ENCODE results near the gene MBOAT1.

The MBOAT1 gene

GRCh38 chr6:20233007-20233730, 20.9 kb upstream of the MBOAT1 start:
- no peak for DNase-seq

DNA sequence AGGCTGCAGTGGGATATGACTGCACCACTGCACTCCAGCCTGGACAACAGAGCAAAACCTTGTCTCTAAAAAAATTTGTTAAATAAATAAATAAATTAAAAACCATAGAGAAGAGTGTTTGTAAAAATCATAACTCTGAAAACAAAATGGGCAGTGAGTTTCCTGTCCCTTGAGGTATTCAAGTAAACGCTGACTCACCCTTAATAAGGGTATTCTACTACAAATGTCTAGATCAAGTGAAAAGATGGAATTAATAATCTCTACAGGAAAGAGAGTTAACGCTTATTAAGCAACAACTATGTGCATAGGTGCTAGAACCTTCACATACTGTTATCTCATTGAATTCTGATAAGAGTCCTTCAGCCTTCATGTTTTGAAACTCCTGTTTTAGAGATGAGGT, 19.9 kb upstream of the MBOAT1 start:
- DNase-seq: no peak

DNA sequence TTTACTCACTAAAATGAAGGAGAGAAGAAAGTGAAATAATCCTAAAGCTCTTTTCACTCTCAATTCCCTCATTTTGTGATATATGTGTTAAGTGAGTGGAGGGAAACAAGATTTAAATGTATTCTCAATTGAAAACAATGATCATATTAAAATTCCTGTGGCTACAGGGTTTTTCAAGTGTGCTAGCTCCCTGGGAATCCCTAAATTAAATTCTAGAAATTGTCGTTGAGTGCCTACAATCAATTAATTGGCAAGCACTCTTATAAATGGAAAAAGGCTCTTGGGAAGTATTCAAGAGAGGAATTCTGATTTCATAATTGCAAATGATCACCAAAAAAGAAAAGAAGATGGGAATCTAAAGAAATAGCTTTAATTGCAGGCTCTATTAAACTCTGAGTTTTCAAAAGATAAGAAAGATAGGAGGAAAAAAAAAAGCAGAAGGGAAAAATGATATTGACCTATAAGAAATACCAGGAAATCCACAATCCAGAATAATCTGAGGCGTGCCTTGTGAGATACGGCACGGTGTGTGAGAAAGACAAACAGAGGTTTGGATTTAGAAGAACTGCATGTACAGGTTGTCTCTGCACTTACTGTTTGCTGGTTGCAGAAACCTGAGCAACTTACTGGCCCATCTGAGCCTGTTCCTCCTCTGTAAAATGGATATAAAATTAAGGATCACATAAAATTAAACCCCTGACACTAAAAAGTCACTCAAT, 18.3 kb upstream of the MBOAT1 start:
- no peak for DNase-seq

GRCh38 chr6:20229881-20230280, 17.6 kb upstream of the MBOAT1 start:
- DNase-seq: no peak

GRCh38 chr6:20227350-20227749, 15.1 kb upstream of the MBOAT1 start:
- no peak for DNase-seq

DNA sequence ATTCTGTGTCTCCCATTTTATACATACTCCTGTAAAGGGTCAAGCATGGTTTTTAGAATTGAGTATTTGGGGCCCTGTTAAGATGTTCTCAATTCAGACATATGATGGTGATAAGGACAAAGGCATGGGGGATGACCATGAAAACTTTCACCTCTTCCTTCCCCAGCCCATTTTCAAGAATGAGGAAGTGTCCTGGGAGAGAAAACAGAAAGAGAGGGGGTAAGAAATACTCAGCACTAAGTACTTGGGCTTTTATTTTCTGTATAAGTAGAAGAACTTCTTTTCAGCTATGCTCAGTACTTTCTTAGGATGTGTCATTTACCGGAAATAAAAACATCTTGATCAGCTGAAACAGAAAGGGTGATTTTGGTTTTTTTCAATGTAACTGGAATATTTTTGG, 10.9 kb upstream of the MBOAT1 start:
- no peak for DNase-seq

GRCh38 chr6:20221421-20221820, 9.2 kb upstream of the MBOAT1 start:
- DNase-seq: no peak

GRCh38 chr6:20220359-20220758, 8.1 kb upstream of the MBOAT1 start:
- DNase-seq: no peak

DNA sequence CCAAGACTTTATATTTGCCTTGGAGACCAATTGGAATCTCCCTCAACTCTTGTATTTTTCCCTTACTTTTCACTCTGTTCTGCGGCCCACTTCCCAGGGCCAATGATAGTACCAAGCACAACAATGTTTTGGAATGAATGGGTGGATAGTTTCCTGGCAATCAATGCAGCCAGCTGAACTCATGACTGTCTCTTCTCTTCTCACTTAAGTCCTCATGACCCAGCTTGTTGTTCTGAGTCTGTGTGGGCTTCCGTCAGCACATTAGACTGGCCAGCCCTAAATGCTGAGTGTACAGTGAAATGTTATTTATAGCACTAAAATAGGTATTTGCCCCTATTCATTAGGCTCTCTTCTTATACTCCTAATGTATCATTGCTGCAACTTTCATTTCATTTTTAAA, 5.6 kb upstream of the MBOAT1 start:
- DNase-seq: no peak

- DNase-seq: no peak
Measured at GRCh38 chr6:20217324-20217855, 5.1 kb upstream of the MBOAT1 start.

- DNase-seq: no peak
Measured at GRCh38 chr6:20215310-20215709, 3.0 kb upstream of the MBOAT1 start.

DNA sequence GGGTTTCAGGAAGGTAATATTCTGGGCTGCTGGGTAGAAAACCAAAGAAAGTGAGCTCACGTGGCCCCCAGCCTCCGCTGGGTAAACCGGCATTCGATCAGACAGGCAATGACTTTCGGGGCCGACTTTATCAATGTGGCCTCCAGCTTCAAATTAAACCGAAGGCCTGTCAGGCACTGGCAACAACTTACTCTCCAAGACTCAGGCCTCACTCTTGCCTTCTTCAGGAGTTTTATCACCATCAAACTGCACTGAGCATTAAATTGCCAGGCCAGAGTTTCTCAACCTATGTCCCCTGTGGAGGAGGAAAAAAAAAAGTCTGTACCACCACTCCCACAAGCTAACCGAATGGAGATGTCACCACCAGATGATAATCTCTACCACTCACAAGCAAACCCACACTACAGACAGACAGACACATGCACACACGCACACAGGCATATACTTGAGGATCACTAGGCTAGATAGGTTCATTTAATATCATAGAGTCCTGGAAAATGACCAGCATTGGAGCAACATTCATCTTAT, 1.1 kb upstream of the MBOAT1 start:
- DNase-seq: peak; percentile 32

DNA sequence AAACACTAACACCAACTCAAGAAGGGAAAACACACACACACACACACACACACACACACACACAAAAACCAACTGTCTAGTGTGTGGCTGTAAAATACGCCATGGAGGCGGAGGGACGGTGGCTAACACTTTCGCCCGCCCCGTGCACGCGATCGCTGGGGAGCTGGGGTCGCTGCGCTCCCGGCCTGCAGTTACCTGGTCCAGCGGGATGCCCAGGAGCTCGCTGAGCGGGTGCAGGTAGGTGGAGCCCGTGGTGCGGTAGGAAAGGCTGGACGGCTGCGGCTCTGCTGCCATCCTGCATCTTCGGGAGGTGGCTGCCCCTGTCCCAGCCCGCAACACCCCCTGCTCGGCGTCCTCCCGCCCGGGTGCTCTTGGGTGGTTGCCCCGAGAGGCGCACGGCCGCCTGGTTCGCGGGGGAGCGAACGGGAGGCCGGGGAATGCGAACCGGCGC, 303 bp downstream of the MBOAT1 start:
- peak; percentile 56 for DNase-seq

DNA sequence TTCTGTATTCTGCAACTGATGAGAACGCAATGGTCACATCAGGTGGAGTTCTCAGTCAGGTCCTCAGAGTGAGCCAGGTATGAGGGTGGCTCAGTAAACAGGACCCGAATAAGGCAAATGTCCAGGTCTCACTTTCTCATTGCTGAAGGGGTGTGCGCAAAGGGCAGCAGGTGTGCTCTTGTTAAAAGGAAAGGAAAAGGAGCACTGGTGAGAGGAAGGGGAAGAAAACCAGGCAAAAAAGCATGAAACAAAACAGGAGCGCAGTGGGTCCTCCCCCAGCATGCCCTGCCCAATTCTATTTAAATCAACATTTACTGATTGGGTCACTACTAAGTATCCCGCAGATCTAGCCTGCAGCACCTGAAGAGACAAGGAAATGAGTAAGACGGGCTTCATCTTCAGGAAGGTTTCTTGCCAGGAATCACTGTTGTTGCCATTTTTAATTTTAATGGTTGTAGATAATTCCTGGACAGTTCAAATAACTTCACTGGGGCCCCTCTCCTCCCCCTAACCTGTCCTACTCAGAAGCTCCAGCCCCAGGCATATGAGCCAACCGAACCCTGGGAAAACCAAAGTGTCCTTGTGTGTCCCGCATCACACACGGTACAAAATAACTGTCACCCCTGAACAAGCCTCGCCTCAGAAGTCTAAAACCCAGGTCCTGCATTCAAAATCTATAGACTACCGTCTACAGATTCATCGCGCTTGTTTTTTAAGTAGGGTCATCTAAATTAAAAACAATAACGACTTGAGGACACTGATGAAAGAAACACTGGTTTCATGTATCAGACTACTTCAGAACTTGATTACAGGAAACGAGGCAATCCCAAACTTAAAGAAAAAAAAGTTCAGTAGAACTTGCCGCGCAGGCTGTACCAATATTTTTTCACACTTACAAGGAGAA, 980 bp downstream of the MBOAT1 start:
- DNase-seq: no peak

DNA sequence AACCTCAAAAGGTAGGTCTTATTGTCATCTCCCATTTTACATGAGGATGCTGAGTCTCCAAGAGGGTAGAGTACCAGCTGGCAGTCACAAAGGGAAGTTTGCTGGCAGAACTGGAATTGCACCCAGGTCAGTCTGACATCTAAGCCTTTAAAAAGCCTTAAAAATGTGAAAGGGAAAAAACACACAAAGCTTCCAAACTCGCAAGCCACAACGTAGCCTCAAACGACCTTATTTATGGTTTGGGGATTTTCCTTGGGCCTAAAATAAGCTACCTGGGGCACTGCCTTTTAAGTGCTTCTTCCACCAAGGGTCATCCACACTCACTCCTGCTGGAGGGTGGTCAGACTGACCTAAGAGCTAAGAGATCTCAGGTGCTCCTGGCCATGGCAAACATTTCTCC, 2.1 kb downstream of the MBOAT1 start:
- DNase-seq: no peak

- DNase-seq: peak; percentile 43
Measured at GRCh38 chr6:20208687-20209378, 3.4 kb downstream of the MBOAT1 start.

DNA sequence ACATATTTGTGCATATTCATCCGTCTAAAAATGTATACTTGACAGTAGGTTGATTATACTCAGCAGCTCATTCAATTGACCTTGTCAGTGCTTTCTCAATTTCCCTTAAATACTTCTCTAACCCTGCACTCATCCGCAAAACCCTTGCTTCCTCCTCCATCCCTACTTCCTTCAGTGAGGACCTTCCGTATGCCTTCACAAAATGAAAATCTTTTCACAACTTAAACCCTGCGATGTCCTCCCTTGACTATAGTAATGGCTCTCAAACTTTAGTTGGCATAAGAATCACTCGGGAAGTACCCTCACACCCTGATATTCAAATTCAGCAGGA, 5.2 kb downstream of the MBOAT1 start:
- no peak for DNase-seq

DNA sequence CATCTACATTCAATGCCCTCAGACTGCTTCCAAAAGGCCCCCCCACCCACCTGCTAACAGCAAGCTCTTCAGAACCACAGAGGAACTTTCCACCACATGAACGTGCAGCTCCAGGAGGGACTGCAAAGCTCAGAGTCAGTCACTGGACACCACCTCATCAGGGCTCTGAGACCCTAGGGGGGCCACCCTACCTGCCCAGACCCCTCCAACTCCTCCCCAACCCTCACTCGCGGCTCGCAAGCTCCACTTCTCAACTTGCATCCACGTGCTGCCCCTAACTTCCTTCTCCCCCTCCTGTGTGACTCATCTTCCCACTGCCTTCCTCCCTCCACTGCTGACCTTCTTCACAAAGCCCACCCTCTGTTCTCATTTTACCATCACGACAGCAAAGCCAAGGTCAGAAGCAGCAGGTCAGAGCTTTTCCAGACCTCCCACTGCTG, 6.5 kb downstream of the MBOAT1 start:
- DNase-seq: no peak

DNA sequence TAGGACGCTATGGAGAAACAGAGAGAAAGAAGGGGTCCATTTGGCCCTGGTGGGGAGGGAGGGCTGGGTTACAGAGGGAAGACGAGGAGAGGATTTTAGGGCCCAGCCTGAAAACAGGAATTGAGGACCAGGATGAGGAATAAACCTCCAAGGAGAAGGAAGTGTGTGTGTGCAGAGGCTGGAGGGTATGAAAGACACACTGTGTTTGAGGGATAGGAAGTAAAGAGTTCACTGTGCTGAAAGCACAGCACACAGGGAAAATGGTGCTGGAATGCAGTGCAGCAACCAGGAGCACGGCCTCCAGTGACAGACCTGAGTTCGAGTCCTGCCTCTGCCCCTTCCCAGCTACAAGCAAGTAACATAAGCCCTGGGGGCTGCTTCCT, 7.8 kb downstream of the MBOAT1 start:
- DNase-seq: no peak

DNA sequence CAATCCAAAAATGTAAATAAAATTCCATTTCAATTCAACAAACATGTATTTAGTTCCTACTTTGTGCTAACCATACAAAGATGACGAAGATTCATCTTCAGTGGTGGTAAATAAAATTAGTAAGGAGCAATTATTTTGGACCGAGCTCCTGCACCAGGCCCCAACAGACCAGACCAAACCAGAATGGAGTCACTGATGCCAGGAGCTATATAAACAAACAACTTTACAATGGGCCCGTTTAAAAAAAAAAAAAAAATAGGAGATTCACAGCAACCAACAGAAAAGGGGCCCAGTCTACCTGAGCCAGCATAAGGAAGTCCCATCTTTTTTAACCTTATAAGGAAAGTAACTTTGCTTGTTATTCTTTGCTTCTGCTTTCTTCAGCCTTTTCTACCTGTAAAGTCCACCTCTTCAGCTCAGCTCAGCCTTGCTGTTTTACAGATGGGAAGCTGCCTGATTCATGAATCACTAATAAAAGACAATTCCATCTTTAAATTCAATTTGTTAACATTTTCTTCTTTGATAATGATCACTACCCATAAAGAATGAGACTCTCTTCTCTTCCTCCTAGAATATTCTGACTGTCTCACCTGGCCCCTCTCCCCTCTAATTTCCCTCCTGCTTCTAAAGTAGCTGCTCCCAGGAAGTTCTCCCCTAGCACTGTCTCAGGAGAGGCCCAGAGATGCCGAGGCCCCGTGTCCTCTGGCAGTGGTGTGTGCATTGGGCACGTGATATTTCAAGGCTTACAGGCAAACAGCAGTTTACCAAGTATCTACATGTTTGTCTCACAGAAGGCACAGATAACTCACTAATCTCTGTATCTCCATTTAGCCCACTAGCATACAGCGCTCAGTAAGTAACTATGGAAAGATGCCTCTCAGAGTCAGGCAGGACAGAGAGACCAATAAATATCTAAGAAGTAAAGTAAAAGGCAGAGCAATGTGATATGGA, 8.4 kb downstream of the MBOAT1 start:
- DNase-seq: no peak

DNA sequence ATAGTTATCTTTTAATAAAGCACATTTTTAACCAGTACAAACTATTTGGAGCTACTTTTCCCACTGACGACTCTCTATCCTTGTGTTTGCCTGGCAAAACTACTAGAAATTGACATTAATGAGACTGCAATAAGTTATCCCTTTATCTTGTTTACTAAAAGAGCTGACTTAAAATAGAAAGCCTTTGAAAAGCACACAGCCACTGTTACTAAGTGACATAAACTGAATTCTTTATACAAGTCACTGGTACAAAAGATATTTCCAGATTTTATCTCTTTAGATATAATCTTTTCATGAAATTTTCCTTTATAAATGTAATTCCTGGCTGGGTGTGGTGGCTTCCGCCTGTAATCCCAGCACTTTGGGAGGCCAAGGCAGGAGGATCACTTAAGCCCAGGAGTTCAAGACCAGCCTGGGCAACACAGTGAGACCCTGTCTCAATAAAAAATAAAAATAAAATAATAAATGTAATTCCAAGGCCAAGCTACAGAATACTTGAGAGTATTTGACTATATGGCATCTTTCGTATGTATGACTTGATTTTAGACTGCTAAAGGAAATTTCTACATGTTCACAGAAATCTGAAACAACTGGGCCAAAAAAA, 9.5 kb downstream of the MBOAT1 start:
- DNase-seq: no peak

Data from activated CD4-positive, alpha-beta T cell treated with anti-CD3 and anti-CD28 coated beads, Interleukin-2, Interleukin-6, amounts not matched to agents 100 ng/mL and 50 ng/mL, durations not matched to agents 16 hours and 8 hours (primary cell).